ENCODE results near the gene POLDIP2.

DNA sequence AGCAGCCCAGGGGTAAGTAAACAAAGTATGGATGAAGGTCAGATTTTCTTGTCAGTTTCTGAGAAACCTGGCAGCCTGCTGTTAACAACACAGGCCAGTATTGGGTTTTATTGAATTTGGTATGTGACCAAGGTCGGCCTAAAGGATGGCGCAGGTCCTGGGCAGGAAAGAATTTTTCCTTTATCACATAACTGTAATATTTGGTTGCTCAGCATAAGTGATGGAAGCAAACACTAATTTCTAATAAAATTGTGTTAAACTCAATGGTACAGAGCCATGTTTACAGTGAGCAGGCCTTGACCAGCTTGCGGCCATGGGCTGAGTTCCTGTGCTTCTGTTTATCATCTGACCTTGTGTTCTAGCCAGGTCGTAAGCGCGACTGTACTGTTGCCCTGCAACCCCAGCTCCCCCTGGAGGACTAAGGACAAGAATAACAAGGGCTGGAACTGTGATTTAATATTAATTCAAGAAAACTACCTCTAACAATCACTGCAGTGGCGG is 10.5 kb downstream of the POLDIP2 start:
- TF ChIP-seq POLR2AphosphoS5 (IDR thresholded peaks at IDR 0.05) (no peak), POLR2A (IDR thresholded peaks at IDR 0.05) (no peak)
